ENCODE measurements around the gene MFSD1. TPM values are rescaled to one million over a fixed set of nuclear protein-coding genes. Genes with fewer than 3 reads are reported as not detected.

The MFSD1 gene
- total and polyA plus RNA-seq, 2 of the 8 experiments (the other 6 are each of a cell fraction or from before 2014, with no cell fraction given): 9.3 to 11.5 TPM

- TF ChIP-seq CBX8 (IDR thresholded peaks at IDR 0.05; ENCODE audit: borderline replicate concordance, low read depth, low read length): no peak
- no peak for TF ChIP-seq TAF7 (optimal IDR thresholded peaks at IDR 0.05; ENCODE audit: borderline replicate concordance, low read depth, low read length)
These were observed 30.0 kb downstream of the MFSD1 start (continued) for GRCh38 chr3:158831861-158832260.

Measured in H1 (cell line).